ENCODE measurements around the gene GOLPH3. TPM values are rescaled to one million over a fixed set of nuclear protein-coding genes. Genes with fewer than 3 reads are reported as not detected.

Gene GOLPH3
- total RNA-seq, 1 donor from 2014 or later: 68.5 TPM

DNA sequence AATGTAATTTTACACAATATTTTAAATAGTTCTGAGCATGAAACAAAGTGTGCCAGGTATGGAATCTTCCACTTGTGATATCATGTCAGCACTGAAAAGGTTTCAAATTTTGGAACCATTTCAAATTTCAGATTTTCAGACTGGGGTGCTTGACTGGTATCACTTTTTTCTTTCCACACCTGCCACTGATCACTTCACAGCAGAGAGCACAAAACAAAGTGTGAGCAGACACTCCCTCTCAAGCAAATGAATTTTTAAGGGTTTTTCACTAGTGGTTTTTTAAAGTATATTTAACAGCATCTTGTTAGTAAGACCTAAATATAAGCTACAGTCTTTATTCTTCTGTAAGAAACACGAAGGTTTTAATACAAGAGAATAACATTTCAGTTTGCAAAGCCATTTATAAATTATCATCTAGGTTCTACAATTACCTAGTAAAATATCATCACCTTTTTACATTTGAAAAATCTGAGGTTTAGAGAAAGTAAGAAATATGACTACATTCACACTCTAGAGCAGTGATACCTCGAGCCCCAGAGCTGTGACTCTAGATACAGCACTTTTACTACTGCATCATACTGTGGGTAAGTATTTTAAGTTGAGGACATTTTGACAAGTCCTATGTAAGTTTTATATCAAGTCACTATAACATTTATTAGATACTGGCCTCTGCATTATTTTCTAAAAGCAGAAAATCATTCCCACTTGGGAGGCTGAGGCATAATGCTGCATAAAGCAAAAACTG, 14.6 kb downstream of the GOLPH3 start:
- Mint-ChIP-seq H3K4me3 (ENCODE audit: unreplicated experiment) (no peak overlapping the region), H3K4me1 (ENCODE audit: low read depth, unreplicated experiment) (peaks cover 5% of the 10 kb centered on the region), H3K27me3 (ENCODE audit: unreplicated experiment) (no peaks in the 10 kb centered on the region), H3K27ac (ENCODE audit: unreplicated experiment) (no peak overlapping the region), H3K36me3 (ENCODE audit: unreplicated experiment) (no peaks in the 10 kb centered on the region), H3K9me3 (ENCODE audit: unreplicated experiment) (peaks cover 2% of the 10 kb centered on the region)
- no peak for TF ChIP-seq CTCF (IDR thresholded peaks at IDR 0.05; ENCODE audit: partially characterized antibody, unreplicated experiment)
- DNase-seq: no peak

DNA sequence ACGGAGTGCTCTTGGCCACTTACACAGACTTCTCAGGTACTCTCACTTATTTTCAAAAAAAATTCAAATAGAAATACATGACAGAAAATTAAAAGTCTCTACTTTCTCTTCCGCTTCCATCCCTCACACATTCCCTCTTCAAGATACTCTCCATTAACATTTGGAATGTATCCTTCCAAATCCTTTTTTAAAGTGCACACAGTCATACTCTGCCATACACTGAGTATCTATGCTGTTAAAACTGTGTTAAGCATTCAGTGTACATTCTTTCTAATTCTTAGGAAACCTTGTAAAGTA, 15.5 kb downstream of the GOLPH3 start:
- Mint-ChIP-seq H3K9me3 (ENCODE audit: unreplicated experiment) (peaks cover 2% of the 10 kb centered on the region), H3K27me3 (ENCODE audit: unreplicated experiment) (no peaks in the 10 kb centered on the region), H3K36me3 (ENCODE audit: unreplicated experiment) (no peaks in the 10 kb centered on the region), H3K4me1 (ENCODE audit: low read depth, unreplicated experiment) (peaks cover 11% of the 10 kb centered on the region), H3K4me3 (ENCODE audit: unreplicated experiment) (no peak overlapping the region), H3K27ac (ENCODE audit: unreplicated experiment) (no peak overlapping the region)
- DNase-seq: no peak
- TF ChIP-seq CTCF (IDR thresholded peaks at IDR 0.05; ENCODE audit: partially characterized antibody, unreplicated experiment): no peak

- peaks cover 2% of the 10 kb centered on the region for H3K9me3 Mint-ChIP-seq (ENCODE audit: unreplicated experiment)
- TF ChIP-seq CTCF (IDR thresholded peaks at IDR 0.05; ENCODE audit: partially characterized antibody, unreplicated experiment): no peak
Measured at GRCh38 chr5:32157078-32157477, 17.0 kb downstream of the GOLPH3 start.

GRCh38 chr5:32156635-32157034, 17.5 kb downstream of the GOLPH3 start:
- Mint-ChIP-seq H3K36me3 (ENCODE audit: unreplicated experiment) (no peaks in the 10 kb centered on the region), H3K9me3 (ENCODE audit: unreplicated experiment) (peaks cover 2% of the 10 kb centered on the region), H3K4me3 (ENCODE audit: unreplicated experiment) (no peak overlapping the region), H3K27me3 (ENCODE audit: unreplicated experiment) (no peaks in the 10 kb centered on the region), H3K4me1 (ENCODE audit: low read depth, unreplicated experiment) (peaks cover 11% of the 10 kb centered on the region), H3K27ac (ENCODE audit: unreplicated experiment) (no peak overlapping the region)
- DNase-seq: no peak
- no peak for TF ChIP-seq CTCF (IDR thresholded peaks at IDR 0.05; ENCODE audit: partially characterized antibody, unreplicated experiment)

More at GRCh38 chr5:32157078-32157477, 17.0 kb downstream of the GOLPH3 start:
- no peaks in the 10 kb centered on the region for H3K36me3 Mint-ChIP-seq (ENCODE audit: unreplicated experiment)
- H3K27ac Mint-ChIP-seq (ENCODE audit: unreplicated experiment): no peak overlapping the region
- H3K27me3 Mint-ChIP-seq (ENCODE audit: unreplicated experiment): no peaks in the 10 kb centered on the region
- no peak for DNase-seq
- H3K4me3 Mint-ChIP-seq (ENCODE audit: unreplicated experiment): no peak overlapping the region
- H3K4me1 Mint-ChIP-seq (ENCODE audit: low read depth, unreplicated experiment): peaks cover 11% of the 10 kb centered on the region

DNA sequence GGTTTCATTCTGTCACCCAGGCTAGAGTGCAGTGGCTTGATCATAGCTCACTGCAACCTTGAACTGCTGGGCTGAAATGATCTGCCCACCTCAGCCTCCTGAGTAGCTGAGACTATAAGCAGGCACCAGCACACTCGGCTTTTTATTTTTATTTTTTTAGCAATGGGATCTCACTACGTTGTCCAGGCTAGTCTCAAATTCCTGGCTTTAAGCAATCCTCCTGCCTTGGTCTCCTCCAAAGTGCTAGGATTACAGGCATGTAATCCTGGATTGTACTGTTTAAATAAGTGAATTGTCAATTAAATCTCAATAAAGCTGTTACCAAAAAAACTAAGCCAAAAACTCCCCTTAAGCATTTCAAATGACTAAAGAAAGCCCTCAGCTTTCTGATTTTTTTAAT, 18.9 kb downstream of the GOLPH3 start:
- Mint-ChIP-seq H3K27ac (ENCODE audit: unreplicated experiment) (no peak overlapping the region), H3K4me1 (ENCODE audit: low read depth, unreplicated experiment) (peaks cover 11% of the 10 kb centered on the region), H3K27me3 (ENCODE audit: unreplicated experiment) (no peaks in the 10 kb centered on the region), H3K9me3 (ENCODE audit: unreplicated experiment) (no peaks in the 10 kb centered on the region), H3K4me3 (ENCODE audit: unreplicated experiment) (no peak overlapping the region), H3K36me3 (ENCODE audit: unreplicated experiment) (no peaks in the 10 kb centered on the region)
- TF ChIP-seq CTCF (IDR thresholded peaks at IDR 0.05; ENCODE audit: partially characterized antibody, unreplicated experiment): no peak
- no peak for DNase-seq

All from glutamatergic neuron (in vitro differentiated cells).